Activated CD8-positive, alpha-beta memory T cell treated with anti-CD3 and anti-CD28 coated beads, Interleukin-2, amount 10 ng/mL, durations not matched to agents 7 days and 5 days (primary cell): Measurements from ENCODE around the gene GALNT2. TPM values are rescaled to one million over a fixed set of nuclear protein-coding genes. Genes with fewer than 3 reads are reported as not detected.

Source experiments
- ATAC-seq: fragments of 150-1000 bp; cut with Tn5 transposase; one replicate; pipeline ENCODE4 v1.10.0; 2021; ENCODE audit warnings: moderate library complexity
- CTCF ChIA-PET: fragments of 350-600 bp; sonication (Branson Sonifier 250); formaldehyde crosslinking; loops from one replicate; lab custom pipeline; 2021; ENCODE audit warnings: antibody characterized with exemption; lab: Charles Lee
- DNase-seq: peaks from one replicate; pipeline ENCODE4 v3.0.0-alpha.2; 2020
- H3K27ac Mint-ChIP-seq: one replicate; pipeline ENCODE4 v1.8.0; 2021; ENCODE audit warnings: mild to moderate bottlenecking, mixed read lengths
- H3K27me3 Mint-ChIP-seq: one replicate; pipeline ENCODE4 v1.8.0; 2021; ENCODE audit warnings: mixed read lengths
- H3K36me3 Mint-ChIP-seq: one replicate; pipeline ENCODE4 v1.8.0; 2021; ENCODE audit warnings: mild to moderate bottlenecking, mixed read lengths
- H3K4me1 Mint-ChIP-seq: one replicate; pipeline ENCODE4 v1.8.0; 2021; ENCODE audit warnings: mixed read lengths
- H3K4me3 Mint-ChIP-seq: one replicate; pipeline ENCODE4 v1.8.0; 2021; ENCODE audit warnings: mild to moderate bottlenecking, moderate library complexity, mixed read lengths
- H3K9me3 Mint-ChIP-seq: one replicate; pipeline ENCODE4 v1.8.0; 2022; ENCODE audit warnings: low read depth, mixed read lengths
- total RNA-seq, 2 experiments: library from RNA; stranded (reverse); gene quantifications; one replicate each; pipeline ENCODE4 v1.2.3, GENCODE V29; 2021

The GALNT2 gene
- total RNA-seq, 2 experiments from 2014 or later = 25.0 to 30.2 TPM

- Mint-ChIP-seq H3K27ac (no peak overlapping the region), H3K36me3 (peaks cover 7% of the 10 kb centered on the region), H3K4me3 (no peak overlapping the region), H3K27me3 (no peaks in the 10 kb centered on the region), H3K9me3 (no peaks in the 10 kb centered on the region), H3K4me1 (peaks cover 15% of the 10 kb centered on the region)
- DNase-seq (no peak), ATAC-seq (no peak)
- CTCF ChIA-PET = no interaction called here
Measured at GRCh38 chr1:230218667-230219066, 151.6 kb downstream of the GALNT2 start.

- H3K27ac Mint-ChIP-seq = no peak overlapping the region
- H3K27me3 Mint-ChIP-seq = no peaks in the 10 kb centered on the region
- ATAC-seq (no peak), DNase-seq (no peak)
- H3K36me3 Mint-ChIP-seq = peaks cover 5% of the 10 kb centered on the region
- no peak overlapping the region for H3K4me3 Mint-ChIP-seq
- no peaks in the 10 kb centered on the region for H3K9me3 Mint-ChIP-seq
- CTCF ChIA-PET = no interaction called here
- H3K4me1 Mint-ChIP-seq = peaks cover 12% of the 10 kb centered on the region
Measured at GRCh38 chr1:230219174-230220067, 152.4 kb downstream of the GALNT2 start.

- no peak for DNase-seq
- H3K9me3 Mint-ChIP-seq = no peaks in the 10 kb centered on the region
- peaks cover 3% of the 10 kb centered on the region for H3K36me3 Mint-ChIP-seq
- no peak overlapping the region for H3K4me3 Mint-ChIP-seq
- H3K4me1 Mint-ChIP-seq = peaks cover 10% of the 10 kb centered on the region
- H3K27ac Mint-ChIP-seq = no peak overlapping the region
- CTCF ChIA-PET = no interaction called here
- no peaks in the 10 kb centered on the region for H3K27me3 Mint-ChIP-seq
- ATAC-seq = no peak
Measured at GRCh38 chr1:230220478-230220877, 153.4 kb downstream of the GALNT2 start.

- H3K4me1 Mint-ChIP-seq = peaks cover 8% of the 10 kb centered on the region
- no peak for DNase-seq
- CTCF ChIA-PET = interaction anchor here (0.8 to 1.6 kb wide), 3 partner anchors 8 to 116 kb away, joined by 3 to 4 read pairs (median 3); no protein-coding TSS in a partner anchor
- ATAC-seq = no peak
- H3K36me3 Mint-ChIP-seq = peaks cover 3% of the 10 kb centered on the region
- no peak overlapping the region for H3K4me3 Mint-ChIP-seq
- H3K9me3 Mint-ChIP-seq = no peaks in the 10 kb centered on the region
- H3K27me3 Mint-ChIP-seq = no peaks in the 10 kb centered on the region
- no peak overlapping the region for H3K27ac Mint-ChIP-seq
Measured at GRCh38 chr1:230220907-230221306, 153.9 kb downstream of the GALNT2 start.

- H3K27ac Mint-ChIP-seq = no peak overlapping the region
- H3K4me3 Mint-ChIP-seq = no peak overlapping the region
- H3K9me3 Mint-ChIP-seq = no peaks in the 10 kb centered on the region
- ATAC-seq (no peak), DNase-seq (no peak)
- peaks cover 4% of the 10 kb centered on the region for H3K36me3 Mint-ChIP-seq
- H3K27me3 Mint-ChIP-seq = no peaks in the 10 kb centered on the region
- CTCF ChIA-PET = interaction anchor here (1.6 to 2.6 kb wide), 2 partner anchors 9 to 10 kb away, joined by 4 to 10 read pairs; no protein-coding TSS in a partner anchor
- H3K4me1 Mint-ChIP-seq = peaks cover 8% of the 10 kb centered on the region
Measured at GRCh38 chr1:230222678-230223077, 155.6 kb downstream of the GALNT2 start.

GRCh38 chr1:230224101-230224960 is 157.3 kb downstream of the GALNT2 start:
- no peaks in the 10 kb centered on the region for H3K9me3 Mint-ChIP-seq
- DNase-seq (no peak), ATAC-seq (no peak)
- CTCF ChIA-PET = interaction anchor here (0.8 to 2.6 kb wide), 3 partner anchors 8 to 79 kb away, joined by 3 to 10 read pairs (median 3); no protein-coding TSS in a partner anchor
- H3K36me3 Mint-ChIP-seq = peaks cover 3% of the 10 kb centered on the region
- H3K4me1 Mint-ChIP-seq = peaks cover 8% of the 10 kb centered on the region
- no peak overlapping the region for H3K4me3 Mint-ChIP-seq
- H3K27me3 Mint-ChIP-seq = no peaks in the 10 kb centered on the region
- no peak overlapping the region for H3K27ac Mint-ChIP-seq

- DNase-seq (no peak), ATAC-seq (no peak)
- peaks cover 3% of the 10 kb centered on the region for H3K36me3 Mint-ChIP-seq
- H3K4me3 Mint-ChIP-seq = no peak overlapping the region
- CTCF ChIA-PET = no interaction called here
- H3K27me3 Mint-ChIP-seq = no peaks in the 10 kb centered on the region
- H3K27ac Mint-ChIP-seq = no peak overlapping the region
- no peaks in the 10 kb centered on the region for H3K9me3 Mint-ChIP-seq
- H3K4me1 Mint-ChIP-seq = peaks cover 15% of the 10 kb centered on the region
Measured at GRCh38 chr1:230226007-230226800, 159.2 kb downstream of the GALNT2 start.

GRCh38 chr1:230226814-230227213 is 159.8 kb downstream of the GALNT2 start:
- Mint-ChIP-seq H3K4me3 (no peak overlapping the region), H3K36me3 (peaks cover 3% of the 10 kb centered on the region), H3K4me1 (peaks cover 21% of the 10 kb centered on the region), H3K27me3 (no peaks in the 10 kb centered on the region), H3K27ac (no peak overlapping the region), H3K9me3 (no peaks in the 10 kb centered on the region)
- DNase-seq (no peak), ATAC-seq (no peak)
- CTCF ChIA-PET = interaction anchor here (1.3 kb wide), 1 partner anchor 60 kb away, joined by 4 read pairs; no protein-coding TSS in a partner anchor

GRCh38 chr1:230228236-230228897 is 161.3 kb downstream of the GALNT2 start:
- ATAC-seq (no peak), DNase-seq (no peak)
- CTCF ChIA-PET = interaction anchor here (2.0 kb wide), 1 partner anchor 17 kb away, joined by 7 read pairs; no protein-coding TSS in a partner anchor
- Mint-ChIP-seq H3K9me3 (no peaks in the 10 kb centered on the region), H3K36me3 (peaks cover 3% of the 10 kb centered on the region), H3K4me1 (peaks cover 16% of the 10 kb centered on the region), H3K4me3 (no peak overlapping the region), H3K27me3 (no peaks in the 10 kb centered on the region), H3K27ac (no peak overlapping the region)

- CTCF ChIA-PET = interaction anchor here (2.0 kb wide), 1 partner anchor 19 kb away, joined by 7 read pairs; no protein-coding TSS in a partner anchor
- no peak overlapping the region for H3K27ac Mint-ChIP-seq
- H3K4me1 Mint-ChIP-seq = peaks cover 16% of the 10 kb centered on the region
- no peak overlapping the region for H3K4me3 Mint-ChIP-seq
- no peaks in the 10 kb centered on the region for H3K27me3 Mint-ChIP-seq
- DNase-seq (no peak), ATAC-seq (no peak)
- H3K36me3 Mint-ChIP-seq = peaks cover 5% of the 10 kb centered on the region
- no peaks in the 10 kb centered on the region for H3K9me3 Mint-ChIP-seq
Measured at GRCh38 chr1:230230273-230230672, 163.2 kb downstream of the GALNT2 start.

GRCh38 chr1:230230948-230231773 is 164.1 kb downstream of the GALNT2 start:
- DNase-seq (no peak), ATAC-seq (peak; percentile 60)
- H3K36me3 Mint-ChIP-seq = peaks cover 5% of the 10 kb centered on the region
- H3K4me1 Mint-ChIP-seq = peaks cover 15% of the 10 kb centered on the region
- no peaks in the 10 kb centered on the region for H3K9me3 Mint-ChIP-seq
- H3K27ac Mint-ChIP-seq = peak overlapping the region; percentile 6
- no peak overlapping the region for H3K4me3 Mint-ChIP-seq
- no peaks in the 10 kb centered on the region for H3K27me3 Mint-ChIP-seq
- CTCF ChIA-PET = interaction anchor here (2.1 kb wide), 1 partner anchor 15 kb away, joined by 5 read pairs; no protein-coding TSS in a partner anchor
